Measurements from ENCODE around the gene LIPH. TPM values are rescaled to one million over a fixed set of nuclear protein-coding genes. Genes with fewer than 3 reads are reported as not detected.
"Not testable (repeated sequence)": the region's sequence is repeated elsewhere in the genome, so short reads cannot be mapped to it uniquely, and the experiment has no call there.

The LIPH gene
- total and polyA plus RNA-seq, 2 donors, result 2.8 to 10.1 TPM

GRCh38 chr3:185561374-185561943, 9.1 kb upstream of the LIPH start:
- no peaks in the 10 kb centered on the region for H3K4me1 ChIP-seq (ENCODE audit: insufficient read depth)
- 68% methylated on average over 8 of the region's 8 CpGs for WGBS
- H3K36me3 ChIP-seq (ENCODE audit: insufficient read depth), result no peaks in the 10 kb centered on the region
- no peak for DNase-seq (ENCODE audit: extremely low spot score)
- no peak overlapping the region for H3K4me3 ChIP-seq (ENCODE audit: low read depth, low read length)
- H3K27ac ChIP-seq (ENCODE audit: low read depth), result no peak overlapping the region

- no peak for DNase-seq (ENCODE audit: extremely low spot score)
- Histone ChIP-seq H3K4me3 (ENCODE audit: low read depth, low read length) (no peak overlapping the region), H3K4me1 (ENCODE audit: insufficient read depth) (no peaks in the 10 kb centered on the region), H3K27ac (ENCODE audit: low read depth) (no peak overlapping the region), H3K36me3 (ENCODE audit: insufficient read depth) (no peaks in the 10 kb centered on the region)
- 78% methylated on average over 13 of the region's 13 CpGs for WGBS
Observed at GRCh38 chr3:185560676-185561075, 8.3 kb upstream of the LIPH start.

DNA sequence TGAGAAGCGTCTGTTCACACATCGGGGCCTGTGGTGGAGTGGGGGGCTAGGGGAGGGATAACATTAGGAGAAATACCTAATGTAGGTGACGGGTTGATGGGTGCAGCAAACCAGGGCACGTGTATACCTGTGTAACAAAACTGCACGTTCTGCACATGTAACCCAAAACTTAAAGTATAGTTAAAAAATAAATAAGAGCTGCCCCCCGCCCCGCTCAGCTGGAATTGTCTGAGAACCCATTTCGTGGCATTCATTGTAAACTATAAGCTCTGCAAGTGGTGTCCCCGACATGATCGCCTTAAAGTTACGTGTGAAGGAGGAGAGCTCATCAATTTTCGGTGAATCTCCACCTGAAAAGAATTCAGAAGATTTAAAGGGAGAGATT, 7.3 kb upstream of the LIPH start:
- Histone ChIP-seq H3K4me3 (ENCODE audit: low read depth, low read length) (no peak overlapping the region), H3K4me1 (ENCODE audit: insufficient read depth) (no peaks in the 10 kb centered on the region), H3K36me3 (ENCODE audit: insufficient read depth) (no peaks in the 10 kb centered on the region), H3K27ac (ENCODE audit: low read depth) (no peak overlapping the region)
- DNase-seq (ENCODE audit: extremely low spot score), result no peak
- WGBS, result 87% methylated on average over 12 of the region's 12 CpGs

DNA sequence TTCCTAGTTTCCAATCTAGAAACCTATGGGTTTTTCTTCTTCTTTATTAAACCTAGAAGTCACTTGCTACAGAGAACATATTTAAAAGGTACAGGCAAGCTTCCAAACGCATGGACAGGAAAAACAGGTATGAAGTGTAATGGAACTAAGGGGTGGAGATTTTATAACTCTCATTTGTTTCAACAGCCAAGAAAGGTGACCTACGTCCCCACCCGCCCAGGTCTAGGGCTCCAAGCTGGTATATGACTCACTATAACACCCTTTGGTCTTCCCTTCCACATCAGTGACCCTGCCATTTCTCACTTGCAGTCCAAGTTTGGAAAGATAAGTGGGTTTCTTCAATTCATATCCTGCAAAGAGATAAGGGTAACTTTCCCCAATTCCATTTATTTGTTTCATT, 6.0 kb upstream of the LIPH start:
- Histone ChIP-seq H3K4me1 (ENCODE audit: insufficient read depth) (no peaks in the 10 kb centered on the region), H3K27ac (ENCODE audit: low read depth) (peak overlapping the region; percentile 71), H3K4me3 (ENCODE audit: low read depth, low read length) (no peak overlapping the region), H3K36me3 (ENCODE audit: insufficient read depth) (no peaks in the 10 kb centered on the region)
- 76% methylated on average over 3 of the region's 3 CpGs for WGBS
- no peak for DNase-seq (ENCODE audit: extremely low spot score)

DNA sequence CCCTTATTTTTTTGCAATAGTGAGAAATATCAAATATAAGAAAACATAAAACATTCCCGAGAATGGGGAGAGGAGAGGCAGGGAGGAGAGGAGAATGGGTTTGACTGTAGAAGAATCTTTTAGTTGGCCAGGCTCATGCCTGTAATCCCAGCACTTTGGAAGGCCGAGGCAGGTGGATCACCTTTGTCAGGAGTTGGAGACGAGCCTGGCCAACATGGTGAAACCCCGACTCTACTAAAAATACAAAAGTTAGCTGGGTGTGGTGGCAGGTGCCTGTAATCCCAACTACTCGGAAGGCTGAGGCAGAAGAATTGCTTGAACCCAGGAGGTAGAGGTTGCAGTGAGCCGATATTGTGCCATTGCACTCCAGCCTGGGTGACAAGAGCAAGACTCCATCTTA, 4.3 kb upstream of the LIPH start:
- 80% methylated on average over 6 of the region's 6 CpGs for WGBS
- not testable (repeated sequence) for H3K4me3 ChIP-seq (ENCODE audit: low read depth, low read length); H3K4me1 ChIP-seq (ENCODE audit: insufficient read depth); H3K36me3 ChIP-seq (ENCODE audit: insufficient read depth); DNase-seq (ENCODE audit: extremely low spot score); H3K27ac ChIP-seq (ENCODE audit: low read depth)

- WGBS, result 62% methylated on average over 1 of the region's 1 CpG
- Histone ChIP-seq H3K36me3 (ENCODE audit: insufficient read depth) (no peaks in the 10 kb centered on the region), H3K27ac (ENCODE audit: low read depth) (no peak overlapping the region), H3K4me3 (ENCODE audit: low read depth, low read length) (no peak overlapping the region), H3K4me1 (ENCODE audit: insufficient read depth) (no peaks in the 10 kb centered on the region)
- no peak for DNase-seq (ENCODE audit: extremely low spot score)
Observed at GRCh38 chr3:185555860-185556347, 3.5 kb upstream of the LIPH start.

GRCh38 chr3:185555101-185555501, 2.7 kb upstream of the LIPH start:
- Histone ChIP-seq H3K4me1 (ENCODE audit: insufficient read depth) (no peaks in the 10 kb centered on the region), H3K4me3 (ENCODE audit: low read depth, low read length) (no peak overlapping the region), H3K36me3 (ENCODE audit: insufficient read depth) (no peaks in the 10 kb centered on the region), H3K27ac (ENCODE audit: low read depth) (no peak overlapping the region)
- 85% methylated on average over 4 of the region's 4 CpGs for WGBS
- DNase-seq (ENCODE audit: extremely low spot score), result no peak

- Histone ChIP-seq H3K4me1 (ENCODE audit: insufficient read depth) (no peaks in the 10 kb centered on the region), H3K4me3 (ENCODE audit: low read depth, low read length) (no peak overlapping the region), H3K27ac (ENCODE audit: low read depth) (no peak overlapping the region), H3K36me3 (ENCODE audit: insufficient read depth) (no peaks in the 10 kb centered on the region)
- WGBS, result 72% methylated on average over 3 of the region's 3 CpGs
- no peak for DNase-seq (ENCODE audit: extremely low spot score)
Observed at GRCh38 chr3:185549651-185550111, 2.7 kb downstream of the LIPH start.

- H3K27ac ChIP-seq (ENCODE audit: low read depth), result peak overlapping the region; percentile 10
- DNase-seq (ENCODE audit: extremely low spot score), result no peak
- H3K36me3 ChIP-seq (ENCODE audit: insufficient read depth), result no peaks in the 10 kb centered on the region
- 37% methylated on average over 3 of the region's 3 CpGs for WGBS
- H3K4me1 ChIP-seq (ENCODE audit: insufficient read depth), result no peaks in the 10 kb centered on the region
- no peak overlapping the region for H3K4me3 ChIP-seq (ENCODE audit: low read depth, low read length)
Observed at GRCh38 chr3:185549122-185549521, 3.3 kb downstream of the LIPH start.

- no peak for DNase-seq (ENCODE audit: extremely low spot score)
- 82% methylated on average over 7 of the region's 7 CpGs for WGBS
- Histone ChIP-seq H3K27ac (ENCODE audit: low read depth) (no peak overlapping the region), H3K4me3 (ENCODE audit: low read depth, low read length) (no peak overlapping the region), H3K36me3 (ENCODE audit: insufficient read depth) (no peaks in the 10 kb centered on the region), H3K4me1 (ENCODE audit: insufficient read depth) (no peaks in the 10 kb centered on the region)
Observed at GRCh38 chr3:185540695-185541094, 11.7 kb downstream of the LIPH start.

GRCh38 chr3:185539934-185540333, 12.5 kb downstream of the LIPH start:
- 72% methylated on average over 2 of the region's 2 CpGs for WGBS
- Histone ChIP-seq H3K4me3 (ENCODE audit: low read depth, low read length) (no peak overlapping the region), H3K27ac (ENCODE audit: low read depth) (no peak overlapping the region), H3K36me3 (ENCODE audit: insufficient read depth) (no peaks in the 10 kb centered on the region), H3K4me1 (ENCODE audit: insufficient read depth) (no peaks in the 10 kb centered on the region)
- DNase-seq (ENCODE audit: extremely low spot score), result no peak

GRCh38 chr3:185537369-185537970, 14.9 kb downstream of the LIPH start:
- Histone ChIP-seq H3K36me3 (ENCODE audit: insufficient read depth) (no peaks in the 10 kb centered on the region), H3K4me3 (ENCODE audit: low read depth, low read length) (no peak overlapping the region), H3K4me1 (ENCODE audit: insufficient read depth) (no peaks in the 10 kb centered on the region), H3K27ac (ENCODE audit: low read depth) (no peak overlapping the region)
- no peak for DNase-seq (ENCODE audit: extremely low spot score)
- WGBS, result 60% methylated on average over 9 of the region's 9 CpGs

GRCh38 chr3:185534511-185534910, 17.9 kb downstream of the LIPH start:
- no peaks in the 10 kb centered on the region for H3K4me1 ChIP-seq (ENCODE audit: insufficient read depth)
- no peak for DNase-seq (ENCODE audit: extremely low spot score)
- no peak overlapping the region for H3K4me3 ChIP-seq (ENCODE audit: low read depth, low read length)
- WGBS, result 81% methylated on average over 2 of the region's 2 CpGs
- H3K36me3 ChIP-seq (ENCODE audit: insufficient read depth), result no peaks in the 10 kb centered on the region
- H3K27ac ChIP-seq (ENCODE audit: low read depth), result no peak overlapping the region

DNA sequence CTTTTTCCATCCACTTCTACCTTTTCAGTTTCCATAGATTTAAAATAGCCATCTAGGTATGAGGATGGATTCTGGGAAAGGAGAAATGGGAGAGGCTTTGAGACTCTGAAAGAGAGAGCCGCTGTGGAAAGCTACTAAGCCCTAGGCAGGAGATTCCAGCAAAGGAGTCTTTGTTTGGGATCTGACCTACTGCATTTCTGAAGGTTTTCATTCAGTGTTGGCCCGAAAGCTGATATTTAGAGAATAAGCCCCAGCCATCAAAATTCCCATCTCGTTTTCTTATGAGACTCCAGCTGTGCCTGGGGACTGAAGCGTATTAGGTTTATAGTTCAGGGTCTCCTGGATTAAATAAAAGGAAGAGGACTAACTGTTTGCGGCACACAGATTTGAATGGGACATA, 19.5 kb downstream of the LIPH start:
- no peak overlapping the region for H3K27ac ChIP-seq (ENCODE audit: low read depth)
- DNase-seq (ENCODE audit: extremely low spot score), result no peak
- WGBS, result 49% methylated on average over 5 of the region's 5 CpGs
- no peaks in the 10 kb centered on the region for H3K36me3 ChIP-seq (ENCODE audit: insufficient read depth)
- no peak overlapping the region for H3K4me3 ChIP-seq (ENCODE audit: low read depth, low read length)
- H3K4me1 ChIP-seq (ENCODE audit: insufficient read depth), result no peaks in the 10 kb centered on the region
